Trophoblast cell (in vitro differentiated cells and primary cell): ENCODE measurements around the gene CSNK1A1L.

Experiments
- DNase-seq, 2 donors: peaks; one replicate each; pipeline ENCODE4 v3.0.0-alpha.2; 2016
- H2AFZ ChIP-seq: 2 replicates; pipeline ENCODE4 v1.6.1; 2013; ENCODE audit warnings: low read length, moderate library complexity, mild to moderate bottlenecking; ENCODE audit not compliant: insufficient read depth, poor library complexity
- H2AK5ac ChIP-seq: 2 replicates; pipeline ENCODE4 v1.6.1; 2013; ENCODE audit warnings: mild to moderate bottlenecking, low read length
- H2BK120ac ChIP-seq: 2 replicates; pipeline ENCODE4 v1.6.1; 2013; ENCODE audit warnings: low read length, mild to moderate bottlenecking, moderate library complexity; ENCODE audit not compliant: insufficient read depth, poor library complexity
- H2BK12ac ChIP-seq: 2 replicates; pipeline ENCODE4 v1.6.1; 2013; ENCODE audit warnings: mild to moderate bottlenecking, low read length, moderate library complexity
- H2BK5ac ChIP-seq: 2 replicates; pipeline ENCODE4 v1.6.1; 2013; ENCODE audit warnings: low read length, low read depth, moderate library complexity, mild to moderate bottlenecking; ENCODE audit not compliant: poor library complexity
- H3K14ac ChIP-seq: 2 replicates; pipeline ENCODE4 v1.6.1; 2013; ENCODE audit warnings: mild to moderate bottlenecking, low read length
- H3K18ac ChIP-seq: 2 replicates; pipeline ENCODE4 v1.6.1; 2013; ENCODE audit warnings: mild to moderate bottlenecking, low read length
- H3K23ac ChIP-seq: 2 replicates; pipeline ENCODE4 v1.6.1; 2013; ENCODE audit warnings: low read length
- H3K27ac ChIP-seq: 2 replicates; pipeline ENCODE4 v1.5.1; 2013; ENCODE audit warnings: low read depth, mild to moderate bottlenecking, inconsistent platforms, low read length, moderate library complexity
- H3K27me3 ChIP-seq: 2 replicates; pipeline ENCODE4 v1.6.1; 2013; ENCODE audit warnings: inconsistent platforms, mild to moderate bottlenecking, low read length, moderate library complexity; ENCODE audit not compliant: insufficient read depth
- H3K36me3 ChIP-seq, 2 experiments: 1 replicate in 1 of 2; 2 replicates in 1 of 2; pipeline ENCODE4 v1.6.1; 2013; ENCODE audit warnings: low read length in 2 of 2, mild to moderate bottlenecking in 2 of 2, moderate library complexity in 1 of 2; ENCODE audit not compliant: insufficient read depth in 2 of 2, control insufficient read depth in 1 of 2
- H3K4ac ChIP-seq: 2 replicates; pipeline ENCODE4 v1.6.1; 2013; ENCODE audit warnings: low read depth, mild to moderate bottlenecking, low read length, moderate library complexity
- H3K4me1 ChIP-seq, 2 experiments: 1 replicate in 1 of 2; 2 replicates in 1 of 2; pipeline ENCODE4 v1.6.1; 2013; ENCODE audit warnings: low read length in 2 of 2, mild to moderate bottlenecking in 2 of 2, moderate library complexity in 1 of 2; ENCODE audit not compliant: insufficient read depth in 2 of 2, control insufficient read depth in 1 of 2
- H3K4me2 ChIP-seq: 2 replicates; pipeline ENCODE4 v1.6.1; 2013; ENCODE audit warnings: inconsistent platforms, mild to moderate bottlenecking, low read length, moderate library complexity
- H3K4me3 ChIP-seq: 2 replicates; pipeline ENCODE4 v1.5.1; 2013; ENCODE audit warnings: mild to moderate bottlenecking, low read depth, low read length, inconsistent platforms
- H3K79me1 ChIP-seq: one replicate; pipeline ENCODE4 v1.6.1; 2013; ENCODE audit warnings: low read length
- H3K79me2 ChIP-seq: 2 replicates; pipeline ENCODE4 v1.6.1; 2013; ENCODE audit warnings: low read length, mild to moderate bottlenecking; ENCODE audit not compliant: control insufficient read depth, insufficient read depth, poor library complexity
- H3K9ac ChIP-seq: 2 replicates; pipeline ENCODE4 v1.6.1; 2013; ENCODE audit warnings: mild to moderate bottlenecking, low read length
- H3K9me3 ChIP-seq: 2 replicates; pipeline ENCODE4 v1.6.1; 2013; ENCODE audit warnings: low read depth, mild to moderate bottlenecking, control low read depth, inconsistent platforms, low read length; ENCODE audit not compliant: insufficient read depth
- H4K12ac ChIP-seq: 2 replicates; pipeline ENCODE4 v1.6.1; 2013; ENCODE audit warnings: low read depth, mild to moderate bottlenecking, low read length, moderate library complexity
- H4K8ac ChIP-seq: 2 replicates; pipeline ENCODE4 v1.6.1; 2013; ENCODE audit warnings: low read depth, mild to moderate bottlenecking, low read length, moderate library complexity
- H4K91ac ChIP-seq: one replicate; pipeline ENCODE4 v1.6.1; 2013; ENCODE audit warnings: low read depth, mild to moderate bottlenecking, low read length, moderate library complexity
- WGBS: extraction: QIAGEN DNeasy Blood & Tissue Kit; methylation state at CpG from one replicate; pipeline ENCODE4 v1.1.7; 2013; ENCODE audit warnings: missing lambda C conversion rate; ENCODE audit not compliant: insufficient read length, insufficient coverage; ENCODE audit errors: extremely low coverage; 5-methylcytosine and 5-hydroxymethylcytosine counted together

CSNK1A1L gene

GRCh38 chr13:37090912-37091311, 14.6 kb downstream of the CSNK1A1L start:
- Histone ChIP-seq H3K36me3 (no peaks in the 10 kb centered on the region), H3K9ac (no peak overlapping the region), H3K9me3 (no peaks in the 10 kb centered on the region), H2AK5ac (no peak overlapping the region), H4K12ac (no peak overlapping the region), H3K18ac (no peak overlapping the region), H3K4ac (no peak overlapping the region), H2BK120ac (no peak overlapping the region), H3K4me3 (no peak overlapping the region), H3K27ac (no peak overlapping the region), H3K14ac (no peak overlapping the region), H3K23ac (no peak overlapping the region), H3K4me1 (no peaks in the 10 kb centered on the region), H3K79me1 (no peaks in the 10 kb centered on the region), H3K79me2 (no peaks in the 10 kb centered on the region), H3K4me2 (no peak overlapping the region), H2BK5ac (no peak overlapping the region), H2AFZ (no peak overlapping the region), H4K91ac (no peak overlapping the region), H2BK12ac (no peak overlapping the region), H3K27me3 (no peaks in the 10 kb centered on the region), H4K8ac (no peak overlapping the region)
- WGBS: no CpG with 5 or more reads among the region's 2 CpGs
- no peak for DNase-seq

GRCh38 chr13:37089495-37089894, 16.0 kb downstream of the CSNK1A1L start:
- Histone ChIP-seq H4K91ac (no peak overlapping the region), H2AK5ac (no peak overlapping the region), H3K4ac (no peak overlapping the region), H2BK12ac (no peak overlapping the region), H3K4me1 (no peaks in the 10 kb centered on the region), H2AFZ (no peak overlapping the region), H3K36me3 (no peaks in the 10 kb centered on the region), H3K27ac (no peak overlapping the region), H3K4me3 (no peak overlapping the region), H4K12ac (no peak overlapping the region), H3K9ac (no peak overlapping the region), H3K27me3 (no peaks in the 10 kb centered on the region), H3K18ac (no peak overlapping the region), H3K23ac (no peak overlapping the region), H3K79me1 (no peaks in the 10 kb centered on the region), H2BK120ac (no peak overlapping the region), H2BK5ac (no peak overlapping the region), H3K79me2 (no peaks in the 10 kb centered on the region), H3K14ac (no peak overlapping the region), H4K8ac (no peak overlapping the region), H3K4me2 (no peak overlapping the region), H3K9me3 (no peaks in the 10 kb centered on the region)
- DNase-seq: no peak
- WGBS: no CpG with 5 or more reads among the region's 3 CpGs

- H3K18ac ChIP-seq: no peak overlapping the region
- no peak overlapping the region for H4K12ac ChIP-seq
- no peaks in the 10 kb centered on the region for H3K79me1 ChIP-seq
- no CpG with 5 or more reads among the region's 2 CpGs for WGBS
- no peak overlapping the region for H2BK120ac ChIP-seq
- no peaks in the 10 kb centered on the region for H3K4me1 ChIP-seq
- H2BK12ac ChIP-seq: no peak overlapping the region
- no peak overlapping the region for H4K91ac ChIP-seq
- no peaks in the 10 kb centered on the region for H3K9me3 ChIP-seq
- no peak overlapping the region for H2AK5ac ChIP-seq
- no peak for DNase-seq
- H3K9ac ChIP-seq: no peak overlapping the region
- no peak overlapping the region for H3K4me2 ChIP-seq
- H3K4me3 ChIP-seq: no peak overlapping the region
- H3K36me3 ChIP-seq: no peaks in the 10 kb centered on the region
- H3K27me3 ChIP-seq: no peaks in the 10 kb centered on the region
- H4K8ac ChIP-seq: no peak overlapping the region
- no peak overlapping the region for H3K23ac ChIP-seq
- H2BK5ac ChIP-seq: no peak overlapping the region
- no peak overlapping the region for H3K27ac ChIP-seq
- no peak overlapping the region for H3K14ac ChIP-seq
- H2AFZ ChIP-seq: no peak overlapping the region
- H3K4ac ChIP-seq: no peak overlapping the region
- no peaks in the 10 kb centered on the region for H3K79me2 ChIP-seq
These were observed 18.0 kb downstream of the CSNK1A1L start for GRCh38 chr13:37087486-37087885.

GRCh38 chr13:37085606-37086005, 19.9 kb downstream of the CSNK1A1L start:
- no peak overlapping the region for H4K12ac ChIP-seq
- H2AFZ ChIP-seq: no peak overlapping the region
- WGBS: no CpG with 5 or more reads among the region's 2 CpGs
- H3K18ac ChIP-seq: no peak overlapping the region
- H3K4me1 ChIP-seq: no peaks in the 10 kb centered on the region
- no peak overlapping the region for H3K23ac ChIP-seq
- no peak overlapping the region for H2BK120ac ChIP-seq
- no peak overlapping the region for H3K4me3 ChIP-seq
- H4K91ac ChIP-seq: no peak overlapping the region
- no peaks in the 10 kb centered on the region for H3K79me1 ChIP-seq
- no peaks in the 10 kb centered on the region for H3K36me3 ChIP-seq
- H3K79me2 ChIP-seq: no peaks in the 10 kb centered on the region
- H3K4ac ChIP-seq: no peak overlapping the region
- H4K8ac ChIP-seq: no peak overlapping the region
- H3K9me3 ChIP-seq: no peaks in the 10 kb centered on the region
- H2AK5ac ChIP-seq: no peak overlapping the region
- H3K9ac ChIP-seq: no peak overlapping the region
- no peak overlapping the region for H2BK5ac ChIP-seq
- no peaks in the 10 kb centered on the region for H3K27me3 ChIP-seq
- no peak overlapping the region for H3K14ac ChIP-seq
- no peak for DNase-seq
- H3K27ac ChIP-seq: no peak overlapping the region
- H2BK12ac ChIP-seq: no peak overlapping the region
- H3K4me2 ChIP-seq: no peak overlapping the region
